GM18858 (cell line): Measurements from ENCODE around the gene SPATA46.

Experiments
- ATAC-seq: cut with Tn5 transposase; IDR thresholded peaks from one replicate; pipeline ENCODE4 v1.9.1; 2021; ENCODE audit not compliant: unreplicated experiment

SPATA46 gene

GRCh38 chr1:162391790-162392563 lies 15.3 kb upstream of the SPATA46 start:
- ATAC-seq: no peak

- no peak for ATAC-seq
Observed at GRCh38 chr1:162390396-162391185, 13.9 kb upstream of the SPATA46 start.

GRCh38 chr1:162389971-162390370 lies 13.3 kb upstream of the SPATA46 start:
- no peak for ATAC-seq

GRCh38 chr1:162389021-162389818 lies 12.6 kb upstream of the SPATA46 start:
- no peak for ATAC-seq

- ATAC-seq: no peak
Observed at GRCh38 chr1:162388615-162389014, 12.0 kb upstream of the SPATA46 start.

- ATAC-seq: no peak
Observed at GRCh38 chr1:162388083-162388594, 11.5 kb upstream of the SPATA46 start.

GRCh38 chr1:162387226-162388082 lies 10.8 kb upstream of the SPATA46 start:
- no peak for ATAC-seq

- no peak for ATAC-seq
Observed at GRCh38 chr1:162386292-162387225, 9.9 kb upstream of the SPATA46 start.

- no peak for ATAC-seq
Observed at GRCh38 chr1:162385702-162386101, 9.0 kb upstream of the SPATA46 start.

- ATAC-seq: no peak
Observed at GRCh38 chr1:162385280-162385623, 8.6 kb upstream of the SPATA46 start.

- no peak for ATAC-seq
Observed at GRCh38 chr1:162384601-162385279, 8.1 kb upstream of the SPATA46 start.

GRCh38 chr1:162384116-162384515 lies 7.5 kb upstream of the SPATA46 start:
- no peak for ATAC-seq

GRCh38 chr1:162383516-162383915 lies 6.9 kb upstream of the SPATA46 start:
- no peak for ATAC-seq

- ATAC-seq: no peak
Observed at GRCh38 chr1:162383091-162383490, 6.4 kb upstream of the SPATA46 start.

GRCh38 chr1:162381941-162382750 lies 5.5 kb upstream of the SPATA46 start:
- ATAC-seq: no peak

GRCh38 chr1:162381383-162381782 lies 4.7 kb upstream of the SPATA46 start, which contains the start of gene C1orf226:
C1orf226 (plus strand) TSS chr1:162381728; CDS start chr1:162381902, 174 bp downstream.
- ATAC-seq: no peak

GRCh38 chr1:162380061-162380846 lies 3.6 kb upstream of the SPATA46 start:
- no peak for ATAC-seq
